Inferior parietal cortex (tissue), 1 donor: ENCODE measurements around the gene PEX6.
"Not testable (repeated sequence)": the region's sequence is repeated elsewhere in the genome, so short reads cannot be mapped to it uniquely, and the experiment has no call there.

ENCODE experiments used
- DNase-seq: peaks from one replicate; pipeline ENCODE4 v3.0.0-alpha.2; 2016; ENCODE audit errors: extremely low spot score

The PEX6 gene

GRCh38 chr6:42978839-42979522 lies at the start of gene PEX6:
TSS of gene PEX6 (minus strand) at chr6:42979181. CDS start at chr6:42979150, 31 bp downstream.
- peak; percentile 92 for DNase-seq

GRCh38 chr6:43026365-43026764 lies 47.4 kb upstream of the PEX6 start:
- DNase-seq: no peak

GRCh38 chr6:43024436-43024835 lies 45.5 kb upstream of the PEX6 start:
- DNase-seq: no peak

GRCh38 chr6:43021270-43022047 lies 42.5 kb upstream of the PEX6 start, which contains the start of gene RRP36:
TSS of gene RRP36 (plus strand) at chr6:43021623. CDS start at chr6:43021655, 32 bp downstream.
- peak; percentile 82 for DNase-seq

- no peak for DNase-seq
Measured at GRCh38 chr6:43020847-43021246, 41.9 kb upstream of the PEX6 start.

GRCh38 chr6:43020052-43020705 lies 41.2 kb upstream of the PEX6 start:
- no peak for DNase-seq

GRCh38 chr6:43019152-43019551 lies 40.2 kb upstream of the PEX6 start:
- no peak for DNase-seq

- DNase-seq: no peak
Measured at GRCh38 chr6:43016943-43017334, 38.0 kb upstream of the PEX6 start.

GRCh38 chr6:43016176-43016942 lies 37.4 kb upstream of the PEX6 start:
- DNase-seq: no peak

GRCh38 chr6:43014434-43014909 lies 35.5 kb upstream of the PEX6 start:
- DNase-seq: peak; percentile 16

GRCh38 chr6:43013843-43014433 lies 35.0 kb upstream of the PEX6 start, which contains the start of the genes KLHDC3 and MEA1:
TSS of gene KLHDC3 (plus strand) at chr6:43014249. CDS start at chr6:43017193, 2,944 bp downstream.
TSS of gene MEA1 (minus strand) at chr6:43013946. CDS start at chr6:43013813, 133 bp downstream.
- peak; percentile 100 for DNase-seq

- peak; percentile 21 for DNase-seq
Measured at GRCh38 chr6:43013097-43013842, 34.3 kb upstream of the PEX6 start.

GRCh38 chr6:43012364-43012763 lies 33.4 kb upstream of the PEX6 start:
- DNase-seq: no peak

- DNase-seq: no peak
Measured at GRCh38 chr6:43011207-43011606, 32.2 kb upstream of the PEX6 start.

GRCh38 chr6:43009124-43009523 lies 30.1 kb upstream of the PEX6 start:
- DNase-seq: no peak

GRCh38 chr6:43007126-43007525 lies 28.1 kb upstream of the PEX6 start:
- no peak for DNase-seq

GRCh38 chr6:43006251-43006650 lies 27.3 kb upstream of the PEX6 start:
- DNase-seq: no peak

- DNase-seq: no peak
Measured at GRCh38 chr6:43005844-43006243, 26.9 kb upstream of the PEX6 start.

GRCh38 chr6:43001843-43002242 lies 22.9 kb upstream of the PEX6 start:
- DNase-seq: no peak

GRCh38 chr6:42998205-42998604 lies 19.2 kb upstream of the PEX6 start:
- DNase-seq: not testable (repeated sequence)
